HepG2 (cell line): ENCODE data around the gene TRPT1. TPM values are rescaled to one million over a fixed set of nuclear protein-coding genes. Genes with fewer than 3 reads are reported as not detected.

Experiments
- ATAC-seq: fragments of 200-7000 bp; cut with Tn5 transposase; 3 replicates; pipeline ENCODE4 v1.9.1; 2020; ENCODE audit warnings: mild to moderate bottlenecking, moderate library complexity
- BruUV-seq: library from RNA; stranded (reverse); fragments of 400-500 nt; replicated peaks from 2 replicates; lab custom pipeline; 2021; lab: Mats Ljungman, UMichigan
- CTCF ChIA-PET: fragments of 300-600 bp; formaldehyde crosslinking; extraction: SDS; loops from one replicate; lab custom pipeline; 2021; ENCODE audit warnings: low total read pairs, inconsistent platforms, low intra/inter-chr PET ratio; lab: Yijun Ruan, JAX
- POLR2A ChIA-PET: fragments of 350-600 bp; sonication (Branson Sonifier 250); formaldehyde crosslinking; loops from one replicate; lab custom pipeline; 2020; ENCODE audit warnings: antibody characterized with exemption, inconsistent platforms; lab: Yijun Ruan, JAX
- DNase-seq: peaks from one replicate; pipeline ENCODE4 v3.0.0-alpha.2; 2015; ENCODE audit warnings: low spot score
- FAIRE-seq: peaks from 3 replicates; lab custom pipeline; 2011; peaks lifted over from hg19 to GRCh38; lab: Jason Lieb, UNC
- H2AFZ ChIP-seq: one replicate; pipeline ENCODE4 v1.6.1; 2011; ENCODE audit warnings: low read length, inconsistent platforms
- H3K27ac ChIP-seq: fragments of 300-600 bp; 3 replicates; pipeline ENCODE4 v1.8.0; 2011; ENCODE audit warnings: mixed run types, mild to moderate bottlenecking, mixed read lengths, low read length, inconsistent platforms; ENCODE audit not compliant: insufficient read depth; ENCODE audit errors: extremely low read length
- H3K27me3 ChIP-seq, 2 experiments: fragments of 200-600 bp in 1 of 2; 2 replicates in 1 of 2; 3 replicates in 1 of 2; pipeline versions ENCODE4 v1.6.0 to v1.8.0; 2011; ENCODE audit warnings: low read length in 2 of 2, mild to moderate bottlenecking in 2 of 2, moderate library complexity in 2 of 2, inconsistent platforms in 1 of 2; ENCODE audit not compliant: insufficient read depth in 2 of 2, control insufficient read depth in 1 of 2
- H3K36me3 ChIP-seq, 2 experiments: fragments of 200-600 bp in 1 of 2; replicated peaks in 1 of 2; 2 replicates in 1 of 2; 3 replicates in 1 of 2; pipeline versions ENCODE4 v1.5.1 to v1.8.0; 2011; ENCODE audit warnings: low read length in 2 of 2, inconsistent platforms in 1 of 2; ENCODE audit not compliant: insufficient read depth in 2 of 2, control insufficient read depth in 1 of 2
- H3K4me1 ChIP-seq: 2 replicates; pipeline ENCODE4 v1.5.1; 2012; ENCODE audit warnings: low read length, inconsistent platforms; ENCODE audit not compliant: insufficient read depth
- H3K4me2 ChIP-seq: 2 replicates; pipeline ENCODE4 v1.6.0; 2011; ENCODE audit warnings: low read depth, low read length, inconsistent platforms
- H3K4me3 ChIP-seq, 3 experiments: fragments of 200-600 bp in 1 of 3; sonication (generic), shearing (Covaris generic) in 1 of 3; replicated peaks in 1 of 3; 2 replicates each; pipeline ENCODE4 v1.5.1; 2011 to 2016; ENCODE audit warnings: low read length in 3 of 3, inconsistent platforms in 2 of 3, low read depth in 2 of 3, mild to moderate bottlenecking in 2 of 3, control low read depth in 1 of 3, mixed read lengths in 1 of 3; ENCODE audit not compliant: insufficient read depth in 1 of 3
- H3K79me2 ChIP-seq: one replicate; pipeline ENCODE4 v1.6.1; 2011; ENCODE audit warnings: low read length, inconsistent platforms; ENCODE audit not compliant: insufficient read depth
- H3K9ac ChIP-seq: 2 replicates; pipeline ENCODE4 v1.6.0; 2011; ENCODE audit warnings: mild to moderate bottlenecking, low read depth, low read length, inconsistent platforms; ENCODE audit not compliant: insufficient read depth
- H3K9me3 ChIP-seq: 2 replicates; pipeline ENCODE4 v1.5.1; 2012; ENCODE audit warnings: mild to moderate bottlenecking, low read length
- H4K20me1 ChIP-seq: 2 replicates; pipeline ENCODE4 v1.6.0; 2011; ENCODE audit warnings: inconsistent platforms, mild to moderate bottlenecking, low read length, moderate library complexity; ENCODE audit not compliant: insufficient read depth
- ADNP ChIP-seq: sonication (generic); formaldehyde crosslinking; IDR thresholded peaks from 2 replicates; pipeline ENCODE4 v1.4.0; 2020; ENCODE audit warnings: missing genetic modification reagents
- DMAP1 ChIP-seq: IDR thresholded peaks from 2 replicates; pipeline ENCODE4 v1.6.1; 2016
- HOXA5 ChIP-seq: sonication (generic); formaldehyde crosslinking; IDR thresholded peaks from 2 replicates; pipeline ENCODE4 v1.4.0; 2020; ENCODE audit warnings: missing genetic modification reagents
- MYPOP ChIP-seq: sonication (generic); formaldehyde crosslinking; IDR thresholded peaks from 2 replicates; pipeline ENCODE4 v1.8.1; 2023; ENCODE audit warnings: mild to moderate bottlenecking, moderate library complexity, missing genetic modification reagents
- MZF1 ChIP-seq: sonication (generic); formaldehyde crosslinking; IDR thresholded peaks from 2 replicates; pipeline ENCODE4 v1.8.1; 2023; ENCODE audit warnings: mild to moderate bottlenecking, missing genetic modification reagents, borderline replicate concordance
- TBX3 ChIP-seq: fragments of 450-650 bp; IDR thresholded peaks from 2 replicates; pipeline ENCODE4 v1.6.1; 2017; ENCODE audit warnings: antibody characterized with exemption, mild to moderate bottlenecking, inconsistent platforms, borderline replicate concordance
- ZIK1 ChIP-seq: sonication (generic); formaldehyde crosslinking; IDR thresholded peaks from 2 replicates; pipeline ENCODE4 v1.5.0; 2020; ENCODE audit warnings: mild to moderate bottlenecking, low read depth, missing genetic modification reagents, borderline replicate concordance
- ZNF329 ChIP-seq: sonication (generic); formaldehyde crosslinking; IDR thresholded peaks from 2 replicates; pipeline ENCODE4 v1.9.0; 2021; ENCODE audit warnings: low read depth, mild to moderate bottlenecking, missing genetic modification reagents
- ZNF552 ChIP-seq: sonication (generic); formaldehyde crosslinking; IDR thresholded peaks from 2 replicates; pipeline ENCODE4 v1.9.0; 2022; ENCODE audit warnings: missing genetic modification reagents, mild to moderate bottlenecking, borderline replicate concordance
- ZNF639 ChIP-seq: conservative IDR thresholded peaks from 2 replicates; pipeline ENCODE4 v1.6.1; 2018; ENCODE audit warnings: missing genetic modification reagents
- ZNF792 ChIP-seq: IDR thresholded peaks from 2 replicates; pipeline ENCODE4 v1.6.1; 2016
- WGBS: methylation state at CpG from one replicate; pipeline ENCODE4 v1.1.6; 2017; ENCODE audit warnings: low lambda C conversion rate; 5-methylcytosine and 5-hydroxymethylcytosine counted together
- in situ Hi-C: cut with HindIII; loops from 2 replicates; pipeline ENCODE4 v1.10.0; 2017; ENCODE audit warnings: low pct_unique_long_range_greater_than_20kb; ENCODE audit not compliant: extremely low pct_ligation_motif_present
- intact Hi-C: fragments of 100-400 bp; cut with micrococcal nuclease; formaldehyde crosslinking; loops from one replicate; pipeline ENCODE4 v1.10.0; 2022; ENCODE audit not compliant: unreplicated experiment
- polyA plus RNA-seq, 8 experiments: library from polyadenylated mRNA; depleted of rRNA in 3 of 8; stranded (reverse) in 7 of 8; unstranded in 1 of 8; fragments of >200 nt; fragmentation: Illumina TruSeq in 4 of 8; extraction: Trizol in 4 of 8; gene quantifications; 2 replicates each; pipeline versions ENCODE4 v1.2.1 to v1.2.3, GENCODE V29; 2011 to 2016; ENCODE audit warnings: low read depth in 4 of 8, missing spikeins in 1 of 8, mixed read lengths in 1 of 8; ENCODE audit not compliant: insufficient read depth in 1 of 8
- total RNA-seq, 5 experiments: library from RNA; depleted of rRNA; stranded (reverse); fragments of >200 nt; fragmentation: Illumina TruSeq; extraction: Trizol; gene quantifications; 2 replicates each; pipeline ENCODE4 v1.2.3, GENCODE V29; 2016; ENCODE audit warnings: low read depth in 1 of 5

The TRPT1 gene
- total and polyA plus RNA-seq, 2 of the 13 experiments (the other 11 are each of a cell fraction or from before 2014, with no cell fraction given) = 24.8 to 40.7 TPM

- no peak for ATAC-seq
- no peak overlapping the region for H3K9ac ChIP-seq
- no peak overlapping the region for H3K27ac ChIP-seq
- DNase-seq = no peak
- no peaks in the 10 kb centered on the region for H3K4me1 ChIP-seq
- ChIA-PET CTCF (no interaction called here), POLR2A (interaction anchor here (1.8 kb wide), 1 partner anchor 13 kb away, joined by 6 read pairs; the partner anchor contains the start of gene STIP1)
- H3K36me3 ChIP-seq = peaks cover 56 to 88% of the 10 kb centered on the region in 2 experiments
- no peaks in the 10 kb centered on the region for H3K27me3 ChIP-seq
- H3K79me2 ChIP-seq = peaks cover 3% of the 10 kb centered on the region
- WGBS = 94% methylated on average over 2 of the region's 2 CpGs
- no peak overlapping the region for H2AFZ ChIP-seq
- TF ChIP-seq ZNF329 (CRISPR knock-in tag) (no peak), ZIK1 (no peak), ADNP (CRISPR knock-in tag) (no peak), MZF1 (CRISPR knock-in tag) (no peak), ZNF639 (CRISPR knock-in tag) (no peak), TBX3 (no peak), ZNF792 (CRISPR knock-in tag) (no peak), MYPOP (CRISPR knock-in tag) (no peak), HOXA5 (CRISPR knock-in tag) (no peak), ZNF552 (no peak), DMAP1 (CRISPR knock-in tag) (no peak)
- H4K20me1 ChIP-seq = no peaks in the 10 kb centered on the region
- no peaks in the 10 kb centered on the region for H3K9me3 ChIP-seq
- no TSS peak for BruUV-seq
- in situ Hi-C loops (no loop called here), intact Hi-C loops (no loop called here)
- H3K4me2 ChIP-seq = no peak overlapping the region
- FAIRE-seq = no peak
- no peak overlapping the region for H3K4me3 ChIP-seq
Measured at GRCh38 chr11:64198511-64198910, 27.5 kb downstream of the TRPT1 start.
